SU-DHL-6 (cell line): ENCODE measurements around the gene GHRHR.

ENCODE experiments used
- H2AFZ ChIP-seq: fragments of 200-600 bp; sonication (generic); 2 replicates; pipeline ENCODE4 v1.6.1; 2014; ENCODE audit warnings: low read depth, mild to moderate bottlenecking, moderate library complexity, mixed read lengths, antibody characterized with exemption, low read length; ENCODE audit not compliant: severe bottlenecking
- H3F3A ChIP-seq: fragments of 200-600 bp; shearing (Covaris generic); 2 replicates; pipeline ENCODE4 v1.6.0; 2016; ENCODE audit warnings: antibody characterized with exemption, mild to moderate bottlenecking; ENCODE audit not compliant: insufficient read depth
- H3K27ac ChIP-seq: fragments of 200-600 bp; sonication (generic); 2 replicates; pipeline ENCODE4 v1.5.1; 2016; ENCODE audit warnings: low read depth, mild to moderate bottlenecking, low read length, moderate library complexity, mixed read lengths
- H3K27me3 ChIP-seq: fragments of 200-600 bp; sonication (generic), shearing (Covaris generic); 2 replicates; pipeline ENCODE4 v1.6.0; 2014; ENCODE audit warnings: mild to moderate bottlenecking, low read length
- H3K36me3 ChIP-seq: fragments of 200-600 bp; sonication (generic); 2 replicates; pipeline ENCODE4 v1.6.1; 2014; ENCODE audit warnings: mild to moderate bottlenecking, low read length, mixed read lengths
- H3K4me2 ChIP-seq: fragments of 300-600, 200-600 bp; shearing (Covaris generic), sonication (generic); 2 replicates; pipeline ENCODE4 v1.6.0; 2014; ENCODE audit warnings: low read length, low read depth, mild to moderate bottlenecking; ENCODE audit not compliant: poor library complexity, severe bottlenecking
- H3K4me3 ChIP-seq: fragments of 200-600 bp; sonication (generic); 2 replicates; pipeline ENCODE4 v1.5.1; 2014; ENCODE audit warnings: antibody characterized with exemption, low read length, mild to moderate bottlenecking, mixed read lengths; ENCODE audit not compliant: insufficient read depth, poor library complexity, severe bottlenecking
- H3K79me2 ChIP-seq: fragments of 200-600 bp; sonication (generic); 2 replicates; pipeline ENCODE4 v1.6.1; 2014; ENCODE audit warnings: mild to moderate bottlenecking, low read length, moderate library complexity; ENCODE audit not compliant: insufficient read depth
- H3K9ac ChIP-seq: fragments of 200-600 bp; sonication (generic); 2 replicates; pipeline ENCODE4 v1.7.0; 2014; ENCODE audit warnings: mild to moderate bottlenecking, low read length
- H3K9me2 ChIP-seq: fragments of 200-600 bp; sonication (generic); replicated peaks from 2 replicates; pipeline ENCODE4 v1.6.1; 2014; ENCODE audit warnings: low read length; ENCODE audit not compliant: insufficient read depth
- H3K9me3 ChIP-seq: fragments of 200-600 bp; sonication (generic); 2 replicates; pipeline ENCODE4 v1.6.1; 2014; ENCODE audit warnings: low read length, mixed read lengths; ENCODE audit not compliant: insufficient read depth
- H4K20me1 ChIP-seq: fragments of 200-600 bp; sonication (generic); 2 replicates; pipeline ENCODE4 v1.6.1; 2014; ENCODE audit warnings: low read depth, mild to moderate bottlenecking, antibody characterized with exemption, low read length, moderate library complexity, mixed read lengths
- EZH2phosphoT487 ChIP-seq: fragments of 200-600 bp; sonication (generic), shearing (Covaris generic); conservative IDR thresholded peaks from 2 replicates; pipeline ENCODE4 v1.6.1; 2018; ENCODE audit warnings: mild to moderate bottlenecking, antibody characterized with exemption, low read length, moderate library complexity, mixed read lengths
- TF ChIP-seq, protein P1 (sequence below): fragments of 200-600 bp; sonication (generic); IDR thresholded peaks from one replicate; pipeline ENCODE4 v1.5.1; 2017; ENCODE audit warnings: antibody characterized with exemption, mild to moderate bottlenecking, low read length, moderate library complexity; ENCODE audit not compliant: insufficient read depth, poor library complexity, severe bottlenecking

The GHRHR gene

DNA sequence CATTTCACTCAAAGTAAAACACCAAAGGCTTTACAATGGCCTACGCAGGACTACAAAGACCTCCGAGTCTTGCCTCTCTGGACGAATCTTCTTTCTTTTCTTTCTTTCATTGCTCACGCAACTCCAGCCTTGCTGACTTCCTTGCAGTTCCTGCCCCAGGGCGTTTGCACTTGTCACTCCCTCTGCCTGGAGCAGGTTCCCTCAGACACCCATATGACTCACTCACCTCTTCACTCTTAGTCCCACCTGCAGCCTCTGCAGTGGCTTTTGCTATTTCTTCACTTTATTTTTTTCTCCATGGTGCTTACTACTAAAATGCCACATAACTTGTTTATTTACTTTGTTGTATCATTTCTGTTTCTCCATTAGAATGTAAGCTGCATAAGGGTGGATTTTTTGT lies 33.1 kb downstream of the GHRHR start:
- Histone ChIP-seq H3F3A (no peaks in the 10 kb centered on the region), H3K9me3 (no peaks in the 10 kb centered on the region), H3K79me2 (no peaks in the 10 kb centered on the region), H2AFZ (no peak overlapping the region), H3K27ac (no peak overlapping the region), H3K9me2 (no peaks in the 10 kb centered on the region), H3K27me3 (no peaks in the 10 kb centered on the region), H3K36me3 (no peaks in the 10 kb centered on the region), H3K4me2 (no peak overlapping the region), H3K4me3 (no peak overlapping the region), H3K9ac (no peak overlapping the region), H4K20me1 (no peaks in the 10 kb centered on the region)
- no peak for TF ChIP-seq EZH2phosphoT487
- TF ChIP-seq, protein P1, sequence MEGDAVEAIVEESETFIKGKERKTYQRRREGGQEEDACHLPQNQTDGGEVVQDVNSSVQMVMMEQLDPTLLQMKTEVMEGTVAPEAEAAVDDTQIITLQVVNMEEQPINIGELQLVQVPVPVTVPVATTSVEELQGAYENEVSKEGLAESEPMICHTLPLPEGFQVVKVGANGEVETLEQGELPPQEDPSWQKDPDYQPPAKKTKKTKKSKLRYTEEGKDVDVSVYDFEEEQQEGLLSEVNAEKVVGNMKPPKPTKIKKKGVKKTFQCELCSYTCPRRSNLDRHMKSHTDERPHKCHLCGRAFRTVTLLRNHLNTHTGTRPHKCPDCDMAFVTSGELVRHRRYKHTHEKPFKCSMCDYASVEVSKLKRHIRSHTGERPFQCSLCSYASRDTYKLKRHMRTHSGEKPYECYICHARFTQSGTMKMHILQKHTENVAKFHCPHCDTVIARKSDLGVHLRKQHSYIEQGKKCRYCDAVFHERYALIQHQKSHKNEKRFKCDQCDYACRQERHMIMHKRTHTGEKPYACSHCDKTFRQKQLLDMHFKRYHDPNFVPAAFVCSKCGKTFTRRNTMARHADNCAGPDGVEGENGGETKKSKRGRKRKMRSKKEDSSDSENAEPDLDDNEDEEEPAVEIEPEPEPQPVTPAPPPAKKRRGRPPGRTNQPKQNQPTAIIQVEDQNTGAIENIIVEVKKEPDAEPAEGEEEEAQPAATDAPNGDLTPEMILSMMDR: no peak

DNA sequence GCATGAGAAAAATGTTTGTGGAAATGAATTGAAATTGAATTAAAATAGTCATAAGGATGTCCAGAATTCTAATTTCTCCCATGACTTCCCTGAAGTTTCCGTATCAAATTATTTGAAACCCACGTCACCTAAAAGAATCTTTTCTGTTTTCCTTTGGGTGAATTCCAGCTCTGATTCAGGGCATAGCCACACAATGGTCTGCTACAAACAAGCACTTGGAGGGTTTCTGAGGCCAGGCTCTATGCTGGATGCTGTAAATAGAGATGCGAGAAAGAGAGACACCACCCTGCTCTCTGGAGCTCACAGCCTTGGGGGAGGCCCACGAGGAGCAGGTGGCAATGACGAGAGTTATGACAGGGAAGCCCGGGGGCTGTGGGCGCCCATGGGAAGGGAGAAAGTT lies 33.6 kb downstream of the GHRHR start:
- TF ChIP-seq, protein P1: no peak
- TF ChIP-seq EZH2phosphoT487: no peak
- H3K36me3 ChIP-seq: no peaks in the 10 kb centered on the region
- H4K20me1 ChIP-seq: no peaks in the 10 kb centered on the region
- no peaks in the 10 kb centered on the region for H3K27me3 ChIP-seq
- no peak overlapping the region for H2AFZ ChIP-seq
- no peaks in the 10 kb centered on the region for H3K9me3 ChIP-seq
- H3F3A ChIP-seq: no peaks in the 10 kb centered on the region
- no peaks in the 10 kb centered on the region for H3K9me2 ChIP-seq
- H3K4me3 ChIP-seq: no peak overlapping the region
- no peak overlapping the region for H3K27ac ChIP-seq
- no peaks in the 10 kb centered on the region for H3K79me2 ChIP-seq
- H3K9ac ChIP-seq: no peak overlapping the region
- no peak overlapping the region for H3K4me2 ChIP-seq

DNA sequence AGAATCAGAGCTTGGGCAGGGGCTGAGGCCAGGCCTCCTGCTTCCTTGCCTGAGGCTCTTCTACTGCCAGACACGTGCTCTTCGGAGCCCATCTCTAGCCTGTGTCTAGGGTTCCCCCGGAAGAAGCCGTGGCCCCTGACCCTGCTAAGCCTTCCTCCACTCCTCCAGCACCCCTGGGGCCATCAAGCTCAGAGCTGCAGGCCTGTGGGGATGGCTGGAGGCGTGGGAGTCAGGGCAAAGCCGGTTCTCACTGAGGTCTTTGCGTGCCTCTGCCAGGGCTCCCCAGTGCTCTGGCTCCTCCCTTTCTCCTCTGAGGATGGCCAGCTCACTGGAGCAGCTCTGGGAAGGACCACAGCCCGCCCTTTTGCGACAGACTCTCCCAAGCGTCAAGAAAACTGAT lies 34.4 kb downstream of the GHRHR start:
- Histone ChIP-seq H3K36me3 (no peaks in the 10 kb centered on the region), H3K27me3 (no peaks in the 10 kb centered on the region), H3K27ac (no peak overlapping the region), H3K9me2 (no peaks in the 10 kb centered on the region), H4K20me1 (no peaks in the 10 kb centered on the region), H3F3A (no peaks in the 10 kb centered on the region), H3K79me2 (no peaks in the 10 kb centered on the region), H3K4me3 (no peak overlapping the region), H3K4me2 (no peak overlapping the region), H2AFZ (no peak overlapping the region), H3K9me3 (no peaks in the 10 kb centered on the region), H3K9ac (no peak overlapping the region)
- TF ChIP-seq, protein P1: no peak
- TF ChIP-seq EZH2phosphoT487: no peak
